GM23338 (cell line): Measurements from ENCODE around the gene FAM13A. TPM values are rescaled to one million over a fixed set of nuclear protein-coding genes. Genes with fewer than 3 reads are reported as not detected.

Experiments used
- ATAC-seq: fragments of 200-7000 bp; cut with Tn5 transposase; 3 replicates; pipeline ENCODE4 v1.9.1; 2020
- DNase-seq: peaks from one replicate; pipeline ENCODE4 v3.0.0-alpha.2; 2015; ENCODE audit warnings: low spot score
- H2AFZ ChIP-seq: fragments of 200-600 bp; sonication (generic); 2 replicates; pipeline ENCODE4 v1.8.0; 2016; ENCODE audit warnings: antibody characterized with exemption, mild to moderate bottlenecking, moderate library complexity
- H3F3A ChIP-seq: fragments of 200-600 bp; sonication (generic); replicated peaks from 2 replicates; pipeline ENCODE4 v1.8.0; 2017; ENCODE audit warnings: antibody characterized with exemption, mixed run types, low read depth
- H3K27ac ChIP-seq: fragments of 200-600 bp; sonication (generic); 2 replicates; pipeline ENCODE4 v1.6.1; 2016; ENCODE audit warnings: low read depth
- H3K27me3 ChIP-seq: fragments of 200-600 bp; sonication (generic); 2 replicates; pipeline ENCODE4 v1.8.0; 2016; ENCODE audit warnings: mild to moderate bottlenecking, mixed run types, moderate library complexity; ENCODE audit not compliant: insufficient read depth
- H3K36me3 ChIP-seq: fragments of 200-600 bp; sonication (generic); 2 replicates; pipeline ENCODE4 v1.8.0; 2016; ENCODE audit warnings: mild to moderate bottlenecking; ENCODE audit not compliant: insufficient read depth
- H3K4me1 ChIP-seq: fragments of 200-600 bp; sonication (generic); 2 replicates; pipeline ENCODE4 v1.8.0; 2016; ENCODE audit warnings: mild to moderate bottlenecking, moderate library complexity; ENCODE audit not compliant: insufficient read depth
- H3K4me2 ChIP-seq: fragments of 200-600 bp; sonication (generic); 2 replicates; pipeline ENCODE4 v1.7.1; 2017; ENCODE audit warnings: mixed run types
- H3K4me3 ChIP-seq: fragments of 200-600 bp; sonication (generic); 2 replicates; pipeline ENCODE4 v1.6.1; 2016; ENCODE audit warnings: mixed run types
- H3K79me2 ChIP-seq: fragments of 200-600 bp; sonication (generic); replicated peaks from 2 replicates; pipeline ENCODE4 v1.8.0; 2017; ENCODE audit warnings: mild to moderate bottlenecking; ENCODE audit not compliant: insufficient read depth
- H3K9me2 ChIP-seq: fragments of 200-600 bp; sonication (generic); 2 replicates; pipeline ENCODE4 v1.8.0; 2017; ENCODE audit not compliant: insufficient read depth
- H4K20me1 ChIP-seq: fragments of 200-600 bp; sonication (generic); replicated peaks from 2 replicates; pipeline ENCODE4 v1.8.0; 2017; ENCODE audit warnings: mild to moderate bottlenecking; ENCODE audit not compliant: insufficient read depth
- H3K27ac Mint-ChIP-seq: 2 replicates; pipeline ENCODE4 v1.8.0; 2020; ENCODE audit warnings: inconsistent platforms, mild to moderate bottlenecking, moderate library complexity, mixed read lengths
- H3K27me3 Mint-ChIP-seq: 3 replicates; pipeline ENCODE4 v1.8.0; 2022; ENCODE audit warnings: low read depth, mild to moderate bottlenecking, moderate library complexity, mixed read lengths, inconsistent platforms; ENCODE audit not compliant: insufficient read depth, poor library complexity
- H3K36me3 Mint-ChIP-seq: 3 replicates; pipeline ENCODE4 v1.8.0; 2021; ENCODE audit warnings: low read depth, mild to moderate bottlenecking, inconsistent platforms, moderate library complexity, mixed read lengths
- H3K4me1 Mint-ChIP-seq: 3 replicates; pipeline ENCODE4 v1.8.0; 2020; ENCODE audit warnings: mild to moderate bottlenecking, inconsistent platforms, mixed read lengths
- H3K4me3 Mint-ChIP-seq: 3 replicates; pipeline ENCODE4 v1.8.0; 2021; ENCODE audit warnings: moderate library complexity, mild to moderate bottlenecking, inconsistent platforms, mixed read lengths
- H3K9me3 Mint-ChIP-seq: 3 replicates; pipeline ENCODE4 v1.8.0; 2020; ENCODE audit warnings: moderate library complexity, mild to moderate bottlenecking, inconsistent platforms, mixed read lengths
- CREB1 ChIP-seq: fragments of 250-450 bp; sonication (Bioruptor Pico); IDR thresholded peaks from 2 replicates; pipeline ENCODE4 v1.5.0; 2020; ENCODE audit warnings: low read depth, mild to moderate bottlenecking, moderate library complexity
- CTCF ChIP-seq, 2 experiments: fragments of 200-600 bp in 1 of 2; sonication (generic) in 1 of 2; conservative IDR thresholded peaks; 2 replicates each; pipeline versions ENCODE4 v1.5.1 to v1.6.1; 2016 to 2017; ENCODE audit warnings: antibody characterized with exemption in 2 of 2, low read depth in 2 of 2, mild to moderate bottlenecking in 2 of 2, moderate library complexity in 1 of 2
- ETS1 ChIP-seq: IDR thresholded peaks from 2 replicates; pipeline ENCODE4 v1.6.1; 2016; ENCODE audit warnings: antibody characterized with exemption
- EZH2 ChIP-seq: fragments of 200-600 bp; sonication (generic); IDR thresholded peaks from one replicate; pipeline ENCODE4 v1.8.0; 2017; ENCODE audit warnings: antibody characterized with exemption, mild to moderate bottlenecking, low read depth; ENCODE audit not compliant: unreplicated experiment
- EZH2phosphoT487 ChIP-seq: fragments of 200-600 bp; sonication (generic); IDR thresholded peaks from one replicate; pipeline ENCODE4 v1.8.1; 2018; ENCODE audit warnings: antibody characterized with exemption; ENCODE audit not compliant: unreplicated experiment
- JUNB ChIP-seq: IDR thresholded peaks from one replicate; pipeline ENCODE4 v1.6.1; 2016; ENCODE audit warnings: antibody characterized with exemption; ENCODE audit not compliant: unreplicated experiment
- NANOG ChIP-seq: IDR thresholded peaks from 2 replicates; pipeline ENCODE4 v1.6.1; 2016; ENCODE audit warnings: antibody characterized with exemption, borderline replicate concordance
- POLR2AphosphoS5 ChIP-seq: IDR thresholded peaks from 2 replicates; pipeline ENCODE4 v1.6.1; 2016; ENCODE audit warnings: antibody characterized with exemption, low read depth
- REST ChIP-seq: IDR thresholded peaks from one replicate; pipeline ENCODE4 v1.6.1; 2018; ENCODE audit warnings: antibody characterized with exemption; ENCODE audit not compliant: unreplicated experiment
- STAT1 ChIP-seq: IDR thresholded peaks from one replicate; pipeline ENCODE4 v1.6.1; 2016; ENCODE audit warnings: antibody characterized with exemption; ENCODE audit not compliant: unreplicated experiment
- ZNF114 ChIP-seq: fragments of 250-450 bp; sonication (Bioruptor Pico); IDR thresholded peaks from 2 replicates; pipeline ENCODE4 v1.5.0; 2020; ENCODE audit warnings: mild to moderate bottlenecking, moderate library complexity
- ZNF331 ChIP-seq: fragments of 250-450 bp; sonication (Bioruptor Pico); IDR thresholded peaks from 2 replicates; pipeline ENCODE4 v1.5.0; 2020; ENCODE audit warnings: low read depth, mild to moderate bottlenecking, moderate library complexity
- ZNF462 ChIP-seq: fragments of 250-450 bp; sonication (Bioruptor Pico); IDR thresholded peaks from 2 replicates; pipeline ENCODE4 v1.5.0; 2020; ENCODE audit warnings: mild to moderate bottlenecking, moderate library complexity
- polyA plus RNA-seq: library from polyadenylated mRNA; unstranded; fragments of >200 nt; fragmentation: Nextera tagmentation; extraction: Ambion mirVana; gene quantifications from 2 replicates; pipeline ENCODE4 v1.2.1, GENCODE V29; 2016
- total RNA-seq: library from RNA; depleted of rRNA; stranded (reverse); fragments of >200 nt; shearing (Covaris generic); gene quantifications from 2 replicates; pipeline ENCODE4 v1.2.3, GENCODE V29; 2014

Gene FAM13A
- total and polyA plus RNA-seq, 2 experiments from 2014 or later, result 13.9 to 28.4 TPM

- H3K27me3 Mint-ChIP-seq, result peaks cover 2% of the 10 kb centered on the region
These were observed 176.3 kb downstream of the FAM13A start for GRCh38 chr4:88880501-88881226.

More at GRCh38 chr4:88880501-88881226, 176.3 kb downstream of the FAM13A start:
- Mint-ChIP-seq H3K4me1 (peaks cover 17% of the 10 kb centered on the region), H3K4me3 (no peak overlapping the region), H3K36me3 (peaks cover 3% of the 10 kb centered on the region; the same call in 1 of the 3 replicates), H3K27ac (peak overlapping the region; percentile 79), H3K9me3 (peaks cover 3% of the 10 kb centered on the region; the same call in 1 of the 3 replicates)
- ATAC-seq, result peak; percentile 46; the same call in 2 of the 3 replicates
- no peak for DNase-seq
- Histone ChIP-seq H4K20me1 (no peaks in the 10 kb centered on the region), H3K27me3 (no peaks in the 10 kb centered on the region), H3K79me2 (no peaks in the 10 kb centered on the region; the same call in 1 of the 2 replicates), H3F3A (no peaks in the 10 kb centered on the region), H3K4me1 (peaks cover 4% of the 10 kb centered on the region; the same call in 1 of the 2 replicates), H3K4me2 (no peak overlapping the region), H3K4me3 (no peak overlapping the region), H3K9me2 (no peaks in the 10 kb centered on the region), H3K36me3 (no peaks in the 10 kb centered on the region), H2AFZ (no peak overlapping the region), H3K27ac (no peak overlapping the region)
- TF ChIP-seq ZNF114 (CRISPR knock-in tag) (no peak), CREB1 (CRISPR knock-in tag) (no peak), EZH2phosphoT487 (no peak), REST (no peak), CTCF (conservative IDR thresholded peaks at IDR 0.05; ENCODE audit: low read depth in 2 of 2) (no peak), ETS1 (no peak), ZNF331 (CRISPR knock-in tag) (no peak), JUNB (no peak), STAT1 (no peak), ZNF462 (CRISPR knock-in tag) (no peak), NANOG (no peak), POLR2AphosphoS5 (no peak), EZH2 (no peak)
